Hematopoietic multipotent progenitor cell treated with erythropoietin and hydrocortisone succinate and interleukin-3 and kit ligand, for 17 days (in vitro differentiated cells): ENCODE results near the gene MASP1.
"Not testable (repeated sequence)": the region's sequence is repeated elsewhere in the genome, so short reads cannot be mapped to it uniquely, and the experiment has no call there.

Source experiments
- DNase-seq: peaks from one replicate; pipeline ENCODE4 v3.0.0-alpha.2; 2015; ENCODE audit warnings: low spot score

Gene MASP1

DNA sequence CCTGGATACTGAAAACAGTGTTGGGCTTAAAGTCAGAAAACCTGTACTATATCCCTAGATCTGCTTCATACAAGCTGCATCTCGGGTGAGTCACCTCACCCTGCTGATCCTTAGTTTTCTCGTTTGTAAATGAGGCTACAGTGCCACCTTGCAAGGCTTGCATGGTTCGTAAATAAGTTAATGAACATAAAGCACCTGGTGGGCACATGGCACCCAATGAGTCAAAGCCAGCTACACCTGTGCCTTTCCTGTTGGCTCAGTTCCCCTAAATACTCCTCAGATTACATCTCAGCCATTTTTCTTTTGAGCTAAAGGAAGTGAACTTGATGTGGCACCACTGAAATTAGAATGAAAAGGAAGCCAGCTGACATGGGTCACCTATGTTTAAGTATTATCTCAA lies 67.7 kb downstream of the MASP1 start:
- no peak for DNase-seq

DNA sequence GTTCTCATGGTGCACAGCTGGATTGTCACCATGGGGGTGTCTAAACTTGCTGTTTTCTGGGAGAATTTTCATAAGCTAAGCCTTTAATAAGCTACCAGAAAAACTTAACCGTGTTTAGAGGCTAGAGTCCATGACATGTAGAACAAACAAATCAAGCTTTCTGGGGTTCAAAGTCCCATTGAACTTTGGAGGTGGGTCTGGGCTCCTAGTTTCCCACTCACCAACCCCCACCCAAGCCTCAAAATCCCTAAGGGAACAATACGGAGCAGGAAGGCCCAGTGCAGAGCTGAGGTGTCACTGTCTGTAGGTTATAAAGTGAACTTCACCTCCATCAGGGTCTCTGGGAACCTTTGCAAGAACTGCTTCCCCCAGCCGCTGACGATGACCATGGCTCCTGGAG lies 68.7 kb downstream of the MASP1 start:
- no peak for DNase-seq

- DNase-seq: no peak
These were observed 76.1 kb downstream of the MASP1 start for GRCh38 chr3:187215460-187215859.

- DNase-seq: no peak
These were observed 77.9 kb downstream of the MASP1 start for GRCh38 chr3:187213616-187214015.

DNA sequence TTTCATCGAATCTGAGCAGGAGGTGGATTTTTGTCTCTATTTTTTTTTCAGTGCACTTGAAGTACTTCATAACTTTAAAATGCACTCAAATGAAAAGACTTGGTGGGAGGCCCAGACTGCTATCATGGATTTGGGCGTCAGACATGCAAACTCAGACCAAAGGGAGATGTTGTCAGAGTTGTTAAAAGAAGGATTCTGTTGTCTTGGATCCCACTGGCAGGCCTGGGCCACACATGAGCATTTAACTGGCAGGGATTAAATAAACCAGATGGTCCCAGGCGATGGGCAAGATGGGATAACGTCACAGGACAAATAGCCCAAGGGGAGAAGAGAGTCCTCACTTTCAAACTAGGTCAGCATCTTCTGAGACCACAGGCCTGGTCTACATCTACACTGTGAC lies 78.8 kb downstream of the MASP1 start:
- no peak for DNase-seq

DNA sequence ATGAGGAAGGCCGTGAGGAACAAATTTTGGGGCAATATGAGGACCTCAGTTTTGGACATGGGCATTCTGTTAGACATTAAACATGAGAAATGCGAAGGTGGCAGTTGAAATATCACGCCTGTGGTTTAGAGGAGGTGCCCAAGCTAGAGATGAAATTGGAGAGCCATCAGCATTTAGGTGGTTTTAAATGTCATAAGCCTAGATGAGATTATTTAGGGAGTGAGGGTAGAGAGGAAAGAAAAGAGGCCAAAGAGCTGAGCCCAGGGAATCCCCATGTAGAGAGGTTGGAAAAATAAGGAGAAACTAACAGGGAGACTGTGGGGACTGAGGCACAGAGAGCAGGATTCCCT lies 79.4 kb downstream of the MASP1 start:
- no peak for DNase-seq

DNA sequence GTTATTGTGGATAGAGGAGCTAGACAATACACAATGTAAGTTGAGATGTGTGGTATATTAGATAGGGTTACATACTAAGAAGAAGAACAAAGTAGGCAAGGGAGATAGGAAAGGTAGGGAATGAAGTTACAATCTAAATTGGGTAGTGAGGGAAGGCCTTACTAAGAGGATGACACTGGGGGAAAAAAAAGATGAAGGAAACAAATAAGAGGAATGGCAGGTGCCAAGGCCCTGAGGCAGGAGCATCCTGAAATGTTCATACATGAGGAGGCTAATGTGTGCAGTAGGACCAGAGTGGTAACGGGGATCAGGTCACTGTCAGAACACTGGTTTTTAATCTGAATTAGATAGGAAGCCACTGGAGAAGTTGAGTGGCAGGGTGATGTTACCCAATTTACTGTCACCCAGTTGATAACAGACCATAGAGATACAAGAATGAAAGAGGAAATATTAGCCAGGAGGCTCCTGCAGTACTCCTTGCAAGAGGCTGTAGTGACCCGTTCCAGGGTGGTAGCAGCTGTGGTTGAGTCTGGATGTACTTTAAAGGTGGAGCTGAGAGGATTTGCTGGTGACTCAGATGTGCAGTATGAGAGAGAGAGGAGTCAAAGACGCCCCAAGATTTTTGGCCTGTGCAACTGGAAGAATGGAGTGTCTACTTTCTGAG lies 79.9 kb downstream of the MASP1 start:
- no peak for DNase-seq

GRCh38 chr3:187210545-187211327 lies 80.8 kb downstream of the MASP1 start:
- DNase-seq: no peak

DNA sequence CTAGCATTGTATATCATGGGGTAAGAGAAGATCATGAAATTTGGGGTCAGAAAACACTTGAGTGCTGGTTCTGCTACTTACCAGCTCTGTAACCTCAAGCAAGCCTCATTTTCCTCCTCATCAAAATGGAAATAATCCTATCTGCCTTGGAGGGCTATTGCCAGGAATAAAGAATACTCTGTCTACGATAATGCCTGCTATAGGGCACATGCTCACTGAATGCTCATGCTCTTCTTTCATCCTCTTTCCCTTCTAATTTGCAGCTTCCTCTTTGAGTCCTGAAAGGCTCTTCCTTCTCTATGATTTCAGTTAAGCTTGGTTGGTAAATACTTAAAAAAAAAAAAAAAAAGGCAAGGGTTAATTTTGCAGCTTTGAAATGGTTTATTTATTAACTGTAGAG lies 81.4 kb downstream of the MASP1 start:
- no peak for DNase-seq

GRCh38 chr3:187209491-187209890 lies 82.0 kb downstream of the MASP1 start:
- no peak for DNase-seq

GRCh38 chr3:187208159-187208558 lies 83.4 kb downstream of the MASP1 start:
- no peak for DNase-seq

DNA sequence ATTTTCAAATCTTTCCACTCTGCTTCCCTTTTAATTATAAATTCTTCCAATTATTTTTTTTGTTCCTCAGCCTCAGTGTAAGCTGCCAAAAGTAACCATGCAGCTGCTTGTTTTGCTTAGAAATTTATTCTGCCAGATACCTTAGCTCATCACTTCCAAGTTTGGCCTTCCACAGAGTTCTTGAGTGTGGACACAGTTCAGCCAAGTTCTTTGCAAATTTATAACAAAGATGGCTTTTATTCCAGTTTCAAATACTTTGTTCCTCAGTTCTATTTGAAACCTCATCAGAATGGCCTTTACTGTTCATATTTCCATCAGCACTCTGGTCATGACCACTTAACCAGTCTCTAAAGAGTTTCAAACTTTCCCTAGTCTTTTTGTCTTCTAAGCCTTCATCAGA lies 83.9 kb downstream of the MASP1 start:
- DNase-seq: no peak

GRCh38 chr3:187207062-187207461 lies 84.5 kb downstream of the MASP1 start:
- no peak for DNase-seq

GRCh38 chr3:187205683-187206082 lies 85.9 kb downstream of the MASP1 start:
- DNase-seq: no peak

GRCh38 chr3:187199463-187200050 lies 92.0 kb downstream of the MASP1 start:
- DNase-seq: not testable (repeated sequence)

GRCh38 chr3:187198490-187198889 lies 93.0 kb downstream of the MASP1 start:
- DNase-seq: no peak

- no peak for DNase-seq
These were observed 94.2 kb downstream of the MASP1 start, which contains the start of gene RTP1 for GRCh38 chr3:187197335-187197649. RTP1 (plus strand) TSS chr3:187197486; CDS start chr3:187197516, 30 bp downstream.

DNA sequence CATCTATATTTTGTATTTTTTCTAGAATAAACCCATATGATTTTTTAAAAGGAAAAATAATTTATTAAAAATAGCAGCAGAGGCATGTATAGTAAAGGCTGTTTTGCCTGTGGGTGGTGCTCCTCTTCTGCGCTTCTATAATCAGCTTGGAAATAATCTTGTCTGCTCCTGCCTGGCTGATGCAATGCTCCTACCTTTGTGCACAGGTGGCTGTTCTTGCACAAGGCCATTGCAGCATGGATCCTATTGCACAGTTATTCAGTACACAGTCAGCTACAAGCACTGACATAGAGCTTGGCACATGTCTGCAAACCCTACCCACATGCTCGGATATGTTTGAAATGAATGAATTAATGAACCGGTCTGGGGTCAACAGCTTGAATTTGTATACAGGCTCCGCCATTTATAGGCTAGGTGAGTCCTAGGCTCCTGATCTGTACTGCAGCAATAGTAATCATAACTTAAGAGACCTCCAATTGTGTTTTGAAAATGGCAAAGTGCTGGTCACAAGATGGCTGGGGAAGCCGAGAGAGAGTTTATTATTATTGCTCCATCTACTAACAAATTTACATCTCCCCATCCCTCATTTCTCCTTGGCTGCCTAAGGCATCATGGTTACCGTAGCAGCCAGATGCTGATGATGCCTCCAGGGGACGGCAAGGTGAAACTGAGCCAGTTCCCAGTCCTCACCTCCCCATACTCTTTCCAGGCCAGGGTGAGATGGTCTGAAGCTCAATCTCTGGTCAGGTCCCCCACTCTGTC lies 94.8 kb downstream of the MASP1 start:
- DNase-seq: no peak

- DNase-seq: no peak
These were observed 98.4 kb downstream of the MASP1 start for GRCh38 chr3:187193181-187193580.

DNA sequence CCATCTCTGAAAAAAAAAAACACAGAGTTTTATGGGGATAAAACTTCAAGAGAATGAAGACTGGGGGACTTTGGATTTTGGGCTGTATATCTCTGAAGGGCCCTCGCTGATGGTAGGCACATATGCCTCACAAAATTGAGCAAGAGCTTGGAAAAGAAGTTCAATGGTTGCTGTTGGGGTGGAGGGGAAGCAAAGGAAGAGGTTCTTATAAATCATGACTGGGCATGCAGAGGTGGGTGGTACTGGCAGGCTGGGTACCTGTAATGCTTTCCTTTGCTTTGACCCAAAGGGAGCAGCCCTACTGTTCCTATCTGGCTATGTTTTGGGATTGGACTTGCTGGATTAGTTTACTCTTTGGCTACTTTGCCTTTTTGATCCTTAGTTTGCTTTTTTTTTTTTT lies 100.3 kb downstream of the MASP1 start:
- DNase-seq: no peak

DNA sequence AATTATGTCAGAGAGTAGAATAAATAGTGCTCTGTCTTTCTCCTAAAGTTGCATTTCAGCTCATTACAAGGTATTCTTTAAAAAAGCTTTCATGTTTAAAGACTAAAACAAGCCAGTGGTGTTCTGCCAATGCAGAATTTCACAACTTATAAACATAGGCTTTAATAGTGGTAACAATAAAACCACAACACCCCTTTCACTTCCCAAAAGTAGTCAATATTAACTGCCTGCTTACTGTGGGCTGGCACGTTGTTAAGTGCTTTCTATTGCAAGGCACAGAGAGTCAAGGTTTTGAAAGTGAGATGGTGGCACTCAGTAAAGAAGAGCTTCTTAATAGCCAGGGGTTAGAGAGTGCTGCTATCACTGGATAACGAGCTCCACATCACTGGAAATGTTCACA lies 102.6 kb downstream of the MASP1 start:
- DNase-seq: no peak

- no peak for DNase-seq
These were observed 104.6 kb downstream of the MASP1 start for GRCh38 chr3:187186801-187187421.
